GM19452 (cell line): ENCODE measurements around the gene DCAF6.
"Not testable (repeated sequence)": the region's sequence is repeated elsewhere in the genome, so short reads cannot be mapped to it uniquely, and the experiment has no call there.

Source experiments
- ATAC-seq: cut with Tn5 transposase; IDR thresholded peaks from one replicate; pipeline ENCODE4 v1.9.1; 2021; ENCODE audit not compliant: unreplicated experiment

Gene DCAF6

GRCh38 chr1:167936068-167936929, at the start of gene DCAF6:
Gene DCAF6, plus strand, starts transcription at chr1:167936683. Its CDS starts 229 bp downstream, at chr1:167936912.
- ATAC-seq, result peak; percentile 82

GRCh38 chr1:167887187-167887586, 49.3 kb upstream of the DCAF6 start:
- ATAC-seq, result not testable (repeated sequence)

GRCh38 chr1:167890400-167890799, 46.1 kb upstream of the DCAF6 start:
- ATAC-seq, result no peak

- ATAC-seq, result no peak
Observed at GRCh38 chr1:167893798-167894197, 42.7 kb upstream of the DCAF6 start.

GRCh38 chr1:167898578-167899222, 37.8 kb upstream of the DCAF6 start:
- no peak for ATAC-seq

GRCh38 chr1:167899253-167899681, 37.2 kb upstream of the DCAF6 start:
- ATAC-seq, result peak; percentile 92

GRCh38 chr1:167900907-167901306, 35.6 kb upstream of the DCAF6 start:
- ATAC-seq, result no peak

- no peak for ATAC-seq
Observed at GRCh38 chr1:167904652-167905130, 31.8 kb upstream of the DCAF6 start.

- ATAC-seq, result no peak
Observed at GRCh38 chr1:167905182-167905581, 31.3 kb upstream of the DCAF6 start.

- no peak for ATAC-seq
Observed at GRCh38 chr1:167905671-167906070, 30.8 kb upstream of the DCAF6 start.

GRCh38 chr1:167909691-167910180, 26.7 kb upstream of the DCAF6 start:
- ATAC-seq, result no peak

GRCh38 chr1:167910530-167910929, 26.0 kb upstream of the DCAF6 start:
- ATAC-seq, result no peak

GRCh38 chr1:167911413-167911812, 25.1 kb upstream of the DCAF6 start:
- ATAC-seq, result no peak

GRCh38 chr1:167912294-167912693, 24.2 kb upstream of the DCAF6 start:
- ATAC-seq, result no peak

- no peak for ATAC-seq
Observed at GRCh38 chr1:167913895-167914496, 22.5 kb upstream of the DCAF6 start, which contains the start of gene ADCY10. Gene ADCY10, minus strand, starts transcription at chr1:167914134. Its CDS starts 8,994 bp downstream, at chr1:167905140.

- no peak for ATAC-seq
Observed at GRCh38 chr1:167915569-167915968, 20.9 kb upstream of the DCAF6 start.

GRCh38 chr1:167916766-167917511, 19.5 kb upstream of the DCAF6 start:
- ATAC-seq, result no peak

GRCh38 chr1:167922023-167922422, 14.5 kb upstream of the DCAF6 start:
- ATAC-seq, result no peak

- ATAC-seq, result no peak
Observed at GRCh38 chr1:167922611-167923074, 13.8 kb upstream of the DCAF6 start.

- ATAC-seq, result no peak
Observed at GRCh38 chr1:167923324-167924056, 13.0 kb upstream of the DCAF6 start.
